H1 (cell line): ENCODE measurements around the gene TPSG1. TPM values are rescaled to one million over a fixed set of nuclear protein-coding genes. Genes with fewer than 3 reads are reported as not detected.

Experiments
- CTCF ChIA-PET: fragments of 300-600 bp; sonication (Branson Sonifier 250); formaldehyde crosslinking; loops from one replicate; lab custom pipeline; 2021; ENCODE audit not compliant: partially characterized antibody; lab: Charles Lee
- POLR2A ChIA-PET: fragments of 300-600 bp; sonication (Branson Sonifier 250); formaldehyde crosslinking; loops from one replicate; lab custom pipeline; 2021; ENCODE audit warnings: inconsistent platforms; ENCODE audit not compliant: partially characterized antibody; lab: Charles Lee
- DNase-seq, 2 experiments: peaks; one replicate each; pipeline versions ENCODE4 v3.0.0 to v3.0.0-alpha.2; 2010 to 2022; ENCODE audit warnings: low spot score in 2 of 2, low read depth in 1 of 2, mixed read lengths in 1 of 2
- FAIRE-seq: peaks from 2 replicates; lab custom pipeline; 2011; peaks lifted over from hg19 to GRCh38; lab: Jason Lieb, UNC
- H2AFZ ChIP-seq: 2 replicates; pipeline ENCODE4 v1.8.1; 2012; ENCODE audit warnings: low read length, inconsistent platforms
- H2AK5ac ChIP-seq: 2 replicates; pipeline ENCODE4 v1.6.1; 2013; ENCODE audit warnings: low read depth, low read length
- H2BK120ac ChIP-seq: replicated peaks from 2 replicates; pipeline ENCODE3; 2013; ENCODE audit warnings: low read depth, low read length, inconsistent platforms
- H2BK12ac ChIP-seq: 2 replicates; pipeline ENCODE4 v1.6.1; 2013; ENCODE audit warnings: low read depth, low read length
- H2BK15ac ChIP-seq: 2 replicates; pipeline ENCODE4 v1.6.1; 2013; ENCODE audit warnings: low read length
- H2BK20ac ChIP-seq: 2 replicates; pipeline ENCODE4 v1.6.1; 2013; ENCODE audit warnings: low read length
- H2BK5ac ChIP-seq: 2 replicates; pipeline ENCODE4 v1.6.1; 2013; ENCODE audit warnings: low read depth, low read length
- H3K14ac ChIP-seq: 2 replicates; pipeline ENCODE4 v1.6.1; 2013; ENCODE audit warnings: inconsistent platforms; ENCODE audit not compliant: insufficient read length
- H3K18ac ChIP-seq: 2 replicates; pipeline ENCODE4 v1.6.1; 2013; ENCODE audit warnings: low read length; ENCODE audit errors: extremely low read depth
- H3K23ac ChIP-seq: 2 replicates; pipeline ENCODE4 v1.6.1; 2013; ENCODE audit warnings: inconsistent platforms; ENCODE audit not compliant: insufficient read length
- H3K23me2 ChIP-seq: 2 replicates; pipeline ENCODE4 v1.6.1; 2013; ENCODE audit warnings: low read depth, low read length
- H3K27ac ChIP-seq: 2 replicates; pipeline ENCODE4 v1.6.1; 2011; ENCODE audit warnings: low read depth, low read length, inconsistent platforms
- H3K27me3 ChIP-seq, 4 experiments: replicated peaks in 1 of 4; 1 replicate in 1 of 4; 2 replicates in 3 of 4; pipeline versions ENCODE4 v1.6.1 to v1.8.1; 2011 to 2013; ENCODE audit warnings: low read length in 3 of 4, mild to moderate bottlenecking in 3 of 4, inconsistent platforms in 2 of 4, mixed read lengths in 2 of 4, moderate library complexity in 1 of 4; ENCODE audit not compliant: control insufficient read depth in 3 of 4, insufficient read depth in 3 of 4; ENCODE audit errors: extremely low read depth in 1 of 4
- H3K36me3 ChIP-seq, 4 experiments: 2 replicates each; pipeline versions ENCODE4 v1.6.1 to v1.8.1; 2011 to 2013; ENCODE audit warnings: mild to moderate bottlenecking in 4 of 4, low read length in 3 of 4, moderate library complexity in 2 of 4, control low read depth in 1 of 4, inconsistent platforms in 1 of 4; ENCODE audit not compliant: insufficient read depth in 4 of 4, control insufficient read depth in 2 of 4
- H3K4ac ChIP-seq: replicated peaks from 2 replicates; pipeline ENCODE3; 2013; ENCODE audit warnings: low read length, low read depth, mixed read lengths, inconsistent platforms; ENCODE audit not compliant: insufficient read length
- H3K4me1 ChIP-seq, 4 experiments: replicated peaks in 1 of 4; 1 replicate in 1 of 4; 2 replicates in 3 of 4; pipeline versions ENCODE4 v1.6.1 to v1.8.1; 2011 to 2013; ENCODE audit warnings: low read length in 3 of 4, inconsistent platforms in 2 of 4, mixed read lengths in 1 of 4; ENCODE audit not compliant: insufficient read depth in 4 of 4, control insufficient read depth in 3 of 4
- H3K4me2 ChIP-seq, 2 experiments: 2 replicates each; pipeline versions ENCODE4 v1.6.1 to v1.8.1; 2011 to 2013; ENCODE audit warnings: low read depth in 2 of 2, low read length in 2 of 2, control low read depth in 1 of 2, inconsistent platforms in 1 of 2, mild to moderate bottlenecking in 1 of 2; ENCODE audit not compliant: insufficient read depth in 1 of 2
- H3K4me3 ChIP-seq, 4 experiments: fragments of 200-600, 300-600 bp in 1 of 4; sonication (generic), shearing (Covaris generic), sonication (Bioruptor Twin) in 1 of 4; 2 replicates each; pipeline versions ENCODE4 v1.5.1 to v1.8.1; 2011 to 2016; ENCODE audit warnings: low read length in 4 of 4, low read depth in 3 of 4, control low read depth in 2 of 4, inconsistent platforms in 2 of 4, mild to moderate bottlenecking in 2 of 4, mixed read lengths in 1 of 4, moderate library complexity in 1 of 4; ENCODE audit not compliant: insufficient read depth in 2 of 4; ENCODE audit errors: extremely low read depth in 1 of 4
- H3K56ac ChIP-seq: replicated peaks from 2 replicates; pipeline ENCODE3; 2013; ENCODE audit warnings: low read depth, mild to moderate bottlenecking, mixed read lengths, low read length, inconsistent platforms; ENCODE audit not compliant: insufficient read length
- H3K79me1 ChIP-seq: 2 replicates; pipeline ENCODE4 v1.6.1; 2013; ENCODE audit warnings: low read depth, low read length, control low read depth
- H3K79me2 ChIP-seq, 2 experiments: 2 replicates each; pipeline versions ENCODE4 v1.6.1 to v1.8.1; 2012 to 2013; ENCODE audit warnings: low read length in 2 of 2, mild to moderate bottlenecking in 2 of 2, inconsistent platforms in 1 of 2; ENCODE audit not compliant: insufficient read depth in 2 of 2, control insufficient read depth in 1 of 2
- H3K9ac ChIP-seq, 4 experiments: replicated peaks in 1 of 4; 1 replicate in 1 of 4; 2 replicates in 3 of 4; pipeline versions ENCODE4 v1.6.1 to v1.8.1; 2011 to 2013; ENCODE audit warnings: low read depth in 3 of 4, low read length in 3 of 4, control low read depth in 2 of 4, mild to moderate bottlenecking in 2 of 4, moderate library complexity in 2 of 4, inconsistent platforms in 1 of 4; ENCODE audit errors: extremely low read depth in 1 of 4
- H3K9me3 ChIP-seq, 2 experiments: 2 replicates each; pipeline versions ENCODE4 v1.6.1 to v1.8.1; 2012 to 2013; ENCODE audit warnings: mild to moderate bottlenecking in 2 of 2, moderate library complexity in 2 of 2, control low read depth in 1 of 2, inconsistent platforms in 1 of 2, low read depth in 1 of 2, low read length in 1 of 2, mixed read lengths in 1 of 2; ENCODE audit not compliant: insufficient read depth in 2 of 2
- H4K20me1 ChIP-seq, 2 experiments: replicated peaks in 1 of 2; 2 replicates each; pipeline versions ENCODE3 to v1.8.1; 2011 to 2013; ENCODE audit warnings: inconsistent platforms in 2 of 2, low read length in 2 of 2, mild to moderate bottlenecking in 1 of 2; ENCODE audit not compliant: insufficient read depth in 2 of 2, control insufficient read depth in 1 of 2
- H4K5ac ChIP-seq: 2 replicates; pipeline ENCODE4 v1.6.1; 2013; ENCODE audit warnings: low read length, low read depth, mixed read lengths, inconsistent platforms; ENCODE audit not compliant: insufficient read length
- H4K8ac ChIP-seq: 2 replicates; pipeline ENCODE4 v1.8.0; 2013; ENCODE audit warnings: mild to moderate bottlenecking, moderate library complexity, low read length, inconsistent platforms; ENCODE audit not compliant: insufficient read depth; ENCODE audit errors: extremely low read depth
- H4K91ac ChIP-seq: replicated peaks from 2 replicates; pipeline ENCODE3; 2013; ENCODE audit warnings: low read length, mixed read lengths, inconsistent platforms; ENCODE audit not compliant: insufficient read length
- MAFK ChIP-seq: IDR thresholded peaks from 2 replicates; pipeline ENCODE4 v1.6.1; 2012; ENCODE audit warnings: low read depth, mild to moderate bottlenecking, improper control_type of control experiment, low read length
- WGBS, 2 experiments: shearing (Covaris generic) in 1 of 2; methylation state at CpG; one replicate each; pipeline versions ENCODE4 v1.1.6 to v1.1.7; 2013 to 2015; ENCODE audit warnings: low lambda C conversion rate in 2 of 2, mixed read lengths in 2 of 2, inconsistent platforms in 1 of 2, low coverage in 1 of 2, missing lambda C conversion rate in 1 of 2; ENCODE audit not compliant: insufficient replicate concordance in 2 of 2, insufficient coverage in 1 of 2, insufficient read length in 1 of 2; ENCODE audit errors: extremely low coverage in 1 of 2, missing lambda C conversion rate in 1 of 2; 5-methylcytosine and 5-hydroxymethylcytosine counted together
- polyA plus RNA-seq, 7 experiments: library from polyadenylated mRNA; depleted of rRNA in 3 of 7; stranded (reverse) in 5 of 7; unstranded in 2 of 7; fragments of >200 nt in 5 of 7; fragments of 200-250 nt in 2 of 7; gene quantifications; 1 replicate in 5 of 7; 2 replicates in 1 of 7; 4 replicates in 1 of 7; pipeline versions ENCODE4 v1.2.1 to v1.2.3, GENCODE V29; 2011 to 2013; ENCODE audit warnings: missing spikeins in 2 of 7, mixed read lengths in 2 of 7
- total RNA-seq: library from RNA; stranded (reverse); fragmentation: NEBNext Ultra II Directional; extraction: Animal tissue kit (Norgen Biotek cat#: 25700); gene quantifications from 2 replicates; pipeline ENCODE4 v1.2.1, GENCODE V29; 2021

TPSG1 gene
- total and polyA plus RNA-seq, 2 of the 8 experiments (the other 6 are each of a cell fraction or from before 2014, with no cell fraction given), result not detected

- no peak for FAIRE-seq
- Histone ChIP-seq H3K79me2 (no peaks in the 10 kb centered on the region), H3K56ac (no peak overlapping the region), H3K23me2 (no peaks in the 10 kb centered on the region), H2BK12ac (no peak overlapping the region), H2AK5ac (no peak overlapping the region), H4K20me1 (peaks cover 17 to 43% of the 10 kb centered on the region in 2 experiments), H2AFZ (no peak overlapping the region), H3K4me2 (no peak overlapping the region), H2BK15ac (no peak overlapping the region), H3K4me1 (peaks cover 0 to 9% (median 2%) of the 10 kb centered on the region in 4 experiments; a peak in 4 of 7 replicates), H3K9me3 (no peaks in the 10 kb centered on the region), H3K4ac (no peak overlapping the region), H3K9ac (no peak overlapping the region), H3K23ac (no peak overlapping the region), H4K5ac (no peak overlapping the region), H3K27ac (no peak overlapping the region), H2BK120ac (no peak overlapping the region), H3K36me3 (no peaks in the 10 kb centered on the region), H3K27me3 (no peaks in the 10 kb centered on the region), H3K18ac (no peak overlapping the region), H2BK5ac (no peak overlapping the region), H3K79me1 (no peaks in the 10 kb centered on the region; the same call in 1 of the 2 replicates), H3K14ac (no peak overlapping the region), H4K8ac (no peak overlapping the region), H4K91ac (no peak overlapping the region), H3K4me3 (no peak overlapping the region), H2BK20ac (no peak overlapping the region)
- ChIA-PET CTCF (interaction anchor here (0.9 to 2.3 kb wide), 26 partner anchors 9 to 389 kb away, joined by 3 to 12 read pairs (median 4); no protein-coding TSS in a partner anchor), POLR2A (interaction anchor here (1.1 kb wide), 1 partner anchor 90 kb away, joined by 3 read pairs; no protein-coding TSS in a partner anchor)
- no peak for TF ChIP-seq MAFK
- DNase-seq, result no peak
- 90% methylated on average over 29 of the region's 30 CpGs; no CpG with 5 or more reads in 1 of the 2 experiments for WGBS, 2 experiments
Measured at GRCh38 chr16:1193143-1193824, 31.8 kb downstream of the TPSG1 start.
